IPS-NIHi7 (cell line): Measurements from ENCODE around the gene TANGO2.

Experiments used
- DNase-seq: peaks from one replicate; pipeline ENCODE4 v3.0.0; 2012; ENCODE audit warnings: mixed read lengths; ENCODE audit errors: extremely low spot score

TANGO2 gene

GRCh38 chr22:20087319-20088262 is 66.7 kb downstream of the TANGO2 start:
- no peak for DNase-seq

GRCh38 chr22:20088263-20088648 is 67.3 kb downstream of the TANGO2 start:
- no peak for DNase-seq

GRCh38 chr22:20089226-20089976 is 68.5 kb downstream of the TANGO2 start:
- no peak for DNase-seq

- no peak for DNase-seq
Measured at GRCh38 chr22:20089977-20090729, 69.2 kb downstream of the TANGO2 start.

GRCh38 chr22:20090730-20091240 is 69.9 kb downstream of the TANGO2 start:
- no peak for DNase-seq

GRCh38 chr22:20091690-20092476 is 71.0 kb downstream of the TANGO2 start:
- no peak for DNase-seq

GRCh38 chr22:20092477-20092854 is 71.6 kb downstream of the TANGO2 start:
- DNase-seq = no peak

GRCh38 chr22:20093418-20094196 is 72.7 kb downstream of the TANGO2 start:
- DNase-seq = no peak

- DNase-seq = no peak
Measured at GRCh38 chr22:20094197-20094807, 73.4 kb downstream of the TANGO2 start.

- DNase-seq = no peak
Measured at GRCh38 chr22:20095521-20095920, 74.6 kb downstream of the TANGO2 start.

GRCh38 chr22:20096574-20097420 is 75.9 kb downstream of the TANGO2 start:
- DNase-seq = no peak

GRCh38 chr22:20099099-20099711 is 78.3 kb downstream of the TANGO2 start:
- no peak for DNase-seq

GRCh38 chr22:20101638-20102037 is 80.7 kb downstream of the TANGO2 start:
- DNase-seq = no peak

- DNase-seq = peak; percentile 37
Measured at GRCh38 chr22:20102203-20102780, 81.4 kb downstream of the TANGO2 start.

- no peak for DNase-seq
Measured at GRCh38 chr22:20105456-20106204, 84.7 kb downstream of the TANGO2 start.

GRCh38 chr22:20106205-20106848 is 85.4 kb downstream of the TANGO2 start:
- no peak for DNase-seq

- DNase-seq = no peak
Measured at GRCh38 chr22:20106849-20107237, 85.9 kb downstream of the TANGO2 start.
